G401.6 (cell line): ENCODE data around the gene TBC1D24.

Source experiments
- FAIRE-seq: peaks from 2 replicates; lab custom pipeline; 2012; peaks lifted over from hg19 to GRCh38; lab: Jason Lieb, UNC

The TBC1D24 gene

DNA sequence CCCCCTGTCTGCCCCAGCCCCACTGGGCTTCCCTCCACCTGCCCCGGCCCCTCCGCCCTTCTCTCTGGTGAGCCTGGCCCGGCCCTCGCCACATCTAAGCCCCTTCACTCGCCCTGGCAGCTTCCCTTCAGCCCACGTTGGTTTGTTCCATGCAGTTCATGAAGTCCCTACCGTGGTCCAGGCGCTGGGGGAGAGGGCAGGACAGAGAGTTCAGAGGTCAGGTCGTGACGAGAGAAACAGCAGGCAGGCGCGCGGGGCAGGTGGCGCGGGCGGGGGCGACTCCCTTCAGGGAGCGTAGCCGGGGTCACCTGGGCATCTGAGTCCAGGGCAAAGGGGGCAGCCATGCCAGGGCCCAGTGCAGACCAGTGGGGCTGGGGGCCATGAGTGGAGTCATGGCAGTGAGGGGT, 23.9 kb upstream of the TBC1D24 start:
- no peak for FAIRE-seq

DNA sequence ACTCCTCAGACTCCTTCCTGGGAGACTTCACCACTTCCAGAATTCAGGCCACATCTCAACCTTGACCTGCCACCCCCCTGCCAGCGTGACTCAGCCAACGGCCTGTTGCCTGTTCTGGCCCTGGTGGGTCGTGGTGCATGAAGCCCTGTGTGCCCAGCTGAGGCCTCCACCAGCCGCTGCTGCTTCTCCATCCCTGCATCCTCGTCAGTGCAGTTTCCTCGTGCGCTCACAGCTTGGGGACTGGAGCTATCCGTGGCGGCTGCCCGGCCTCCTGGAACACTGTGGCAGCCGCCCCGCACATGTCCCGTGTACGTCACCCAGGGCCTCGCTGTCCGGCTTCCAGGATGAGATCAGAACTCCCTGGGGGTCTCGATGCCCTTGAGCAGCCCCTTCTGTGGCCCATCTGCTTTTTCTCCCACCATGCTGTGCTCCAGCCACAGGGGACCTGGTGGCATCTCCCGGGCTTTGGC, 23.0 kb upstream of the TBC1D24 start:
- FAIRE-seq, result no peak

DNA sequence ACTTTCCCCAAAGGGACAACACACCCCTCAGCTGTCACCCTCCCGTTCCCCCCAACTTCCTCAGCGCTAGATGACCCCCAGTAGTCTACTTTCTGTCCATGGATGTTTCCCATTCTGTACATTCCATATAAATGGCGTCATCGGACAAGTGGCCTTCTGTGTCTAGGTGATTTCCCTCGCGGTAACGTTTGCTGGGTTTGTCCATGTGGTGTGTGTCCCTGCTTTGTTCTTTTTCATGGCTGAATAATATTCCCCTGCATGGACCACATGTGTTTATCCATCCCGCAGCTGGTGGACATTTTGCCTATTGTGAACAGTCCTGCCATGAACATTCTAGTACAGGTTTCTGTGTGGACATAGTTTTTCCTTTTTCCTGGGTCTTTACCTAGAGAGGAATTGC, 22.3 kb upstream of the TBC1D24 start:
- no peak for FAIRE-seq

DNA sequence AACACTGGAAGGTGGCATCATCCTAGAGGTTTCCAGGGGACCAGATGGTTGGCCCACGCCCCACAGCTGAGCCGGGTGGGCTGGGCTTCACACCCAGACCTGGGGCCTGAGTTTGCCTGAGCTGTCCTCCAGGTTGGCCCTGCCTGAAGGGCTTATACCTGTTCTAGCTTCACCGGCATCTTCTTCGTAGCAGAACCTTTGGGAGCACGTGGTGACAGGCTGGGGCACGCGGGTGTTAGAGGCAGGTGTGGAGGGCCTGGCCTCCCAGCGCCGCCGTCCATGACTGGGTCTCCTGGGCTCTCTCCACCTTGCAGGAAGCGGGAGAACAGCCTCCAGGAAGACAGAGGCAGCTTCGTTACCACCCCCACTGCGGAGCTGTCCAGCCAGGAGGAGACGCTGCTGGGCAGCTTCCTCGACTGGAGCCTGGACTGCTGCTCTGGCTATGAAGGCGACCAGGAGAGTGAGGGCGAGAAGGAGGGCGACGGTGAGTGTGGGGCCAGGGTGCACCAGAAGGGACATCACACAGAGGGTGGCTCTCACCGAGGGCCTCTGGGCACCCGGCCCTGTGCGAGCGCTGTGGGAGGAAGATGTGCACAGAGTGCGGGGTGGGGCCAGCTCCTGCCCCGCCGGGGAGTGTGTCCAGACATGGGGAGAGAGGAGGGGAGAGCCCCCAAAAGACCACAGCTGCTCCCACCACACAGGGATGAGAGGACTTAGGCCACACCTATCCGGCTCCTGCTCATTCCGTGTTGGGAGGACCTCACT, 19.7 kb upstream of the TBC1D24 start:
- no peak for FAIRE-seq

DNA sequence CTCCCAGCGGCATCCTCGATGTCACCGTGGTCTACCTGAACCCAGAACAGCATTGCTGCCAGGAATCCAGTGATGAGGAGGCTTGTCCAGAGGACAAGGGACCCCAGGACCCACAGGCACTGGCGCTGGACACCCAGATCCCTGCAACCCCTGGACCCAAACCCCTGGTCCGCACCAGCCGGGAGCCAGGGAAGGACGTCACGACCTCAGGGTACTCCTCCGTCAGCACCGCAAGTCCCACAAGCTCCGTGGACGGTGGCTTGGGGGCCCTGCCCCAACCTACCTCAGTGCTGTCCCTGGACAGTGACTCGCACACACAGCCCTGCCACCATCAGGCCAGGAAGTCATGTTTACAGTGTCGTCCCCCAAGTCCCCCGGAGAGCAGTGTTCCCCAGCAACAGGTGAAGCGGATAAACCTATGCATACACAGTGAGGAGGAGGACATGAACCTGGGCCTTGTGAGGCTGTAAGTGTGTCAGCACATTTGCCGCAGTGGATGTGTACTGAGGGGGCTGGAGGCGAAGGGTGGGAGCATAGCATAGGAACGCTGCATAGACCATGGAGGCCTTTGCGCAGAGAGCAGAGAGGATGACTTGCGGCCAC, 18.3 kb upstream of the TBC1D24 start:
- no peak for FAIRE-seq

DNA sequence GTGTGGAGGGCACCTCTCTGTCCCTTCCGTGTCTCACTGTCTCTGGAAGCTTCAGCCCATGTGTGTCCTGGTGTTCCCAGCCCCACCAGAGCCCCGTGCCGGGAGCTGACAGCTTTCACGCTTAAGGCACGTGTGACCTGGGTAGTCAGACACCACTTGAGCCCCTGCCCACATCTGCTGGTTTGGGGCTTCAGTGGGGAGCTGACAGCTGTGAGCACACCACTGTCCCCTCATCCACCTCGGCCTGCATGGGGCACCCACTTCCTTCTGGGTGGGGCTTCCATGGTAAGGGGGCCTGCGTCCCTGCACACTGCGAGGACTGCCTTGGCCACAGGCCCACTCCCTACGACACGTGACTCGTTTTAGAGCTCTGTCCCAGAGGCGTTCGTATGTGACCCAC, 17.7 kb upstream of the TBC1D24 start:
- FAIRE-seq, result no peak

DNA sequence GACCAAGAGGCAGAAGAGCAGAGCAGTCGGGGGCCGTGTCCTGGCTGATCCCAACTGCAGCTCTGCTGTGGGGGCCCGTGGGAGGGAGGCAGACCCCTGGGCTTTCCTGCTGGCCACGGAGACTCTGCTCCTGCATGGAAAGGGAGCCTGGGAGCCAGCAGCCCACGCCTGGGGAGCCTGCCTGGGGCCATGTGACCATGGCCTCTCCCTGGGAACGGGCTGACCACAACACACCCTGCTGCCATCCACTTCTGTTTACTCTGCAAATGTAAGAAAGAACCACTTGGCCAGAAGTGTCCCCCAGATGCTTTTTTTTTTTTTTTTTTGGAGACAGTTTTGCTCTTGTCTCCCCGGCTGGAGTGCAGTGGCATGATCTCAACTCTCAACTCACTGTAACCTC, 17.0 kb upstream of the TBC1D24 start:
- no peak for FAIRE-seq

DNA sequence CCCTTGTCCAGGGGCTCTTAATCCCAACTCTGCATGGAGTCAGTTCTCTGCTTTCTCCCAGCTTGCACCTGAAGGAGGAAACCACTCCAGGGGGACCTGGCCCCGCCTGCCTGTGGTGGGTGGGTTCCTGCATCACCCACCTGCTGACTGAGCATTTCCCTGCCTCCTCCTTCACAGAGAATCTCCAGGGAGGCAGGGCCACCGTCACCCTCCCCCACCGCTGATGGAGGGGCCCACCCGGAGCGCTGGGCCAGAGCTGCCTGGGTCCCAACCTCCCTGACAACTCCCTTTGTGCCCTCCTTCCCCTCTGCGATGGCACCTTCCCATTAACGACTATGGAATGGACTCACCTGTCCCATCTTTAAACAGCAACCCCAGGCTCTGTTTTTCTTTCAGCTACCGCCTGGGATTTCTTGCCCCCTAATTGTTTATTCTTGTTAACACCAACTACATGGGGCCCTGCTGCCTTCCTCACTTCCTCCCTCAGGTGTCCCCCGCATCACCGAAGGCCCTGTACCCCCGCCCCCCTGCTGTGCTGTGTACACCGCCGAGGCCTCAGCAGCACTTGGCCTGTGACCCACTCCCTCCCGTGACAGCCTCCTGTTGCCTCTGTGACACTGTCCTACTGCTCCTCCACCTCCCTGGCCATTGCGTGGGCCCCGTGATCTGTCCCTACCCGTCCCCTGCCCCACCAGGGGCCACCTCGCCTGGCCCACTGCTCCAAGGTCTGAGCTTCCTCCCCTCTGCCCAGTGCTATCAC, 15.9 kb upstream of the TBC1D24 start:
- no peak for FAIRE-seq

DNA sequence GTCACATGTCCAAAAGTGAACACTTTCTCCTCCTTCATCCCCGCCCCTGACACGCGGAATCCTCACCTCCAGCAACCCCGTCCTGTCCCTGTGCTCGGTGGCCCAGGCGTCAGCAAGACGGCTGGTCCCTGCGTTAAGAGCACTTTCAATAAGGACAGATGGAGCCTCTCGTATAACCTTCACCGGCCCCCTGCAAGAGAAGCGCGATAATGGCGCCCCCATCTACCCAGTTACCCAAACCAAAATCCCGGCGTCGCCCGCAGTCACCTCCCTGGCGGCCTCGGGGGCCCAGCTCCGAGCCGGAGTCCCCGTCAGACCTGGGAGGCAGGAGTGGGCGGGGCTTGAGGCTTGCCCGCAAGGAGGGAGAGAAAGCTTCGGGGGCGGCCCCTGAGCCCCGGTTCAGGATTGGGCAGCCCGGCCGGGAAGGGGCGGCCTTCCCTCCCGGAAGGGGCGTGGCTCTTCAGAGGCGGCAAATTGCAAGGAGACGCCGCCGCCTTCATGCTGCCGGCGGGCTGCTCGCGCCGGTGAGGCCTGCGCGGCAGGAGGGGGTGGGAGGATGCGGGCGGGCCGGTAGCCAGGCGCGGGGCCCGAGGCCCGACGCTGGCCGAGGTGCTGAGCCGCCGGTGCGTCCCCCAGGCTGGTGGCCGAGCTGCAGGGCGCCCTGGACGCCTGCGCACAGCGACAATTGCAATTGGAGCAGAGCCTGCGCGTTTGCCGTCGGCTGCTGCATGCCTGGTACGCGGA, 15.1 kb upstream of the TBC1D24 start, which contains the start of gene TEDC2:
TSS of gene TEDC2 (plus strand) at position 463 of the 744 bp plus-strand sequence. CDS start at position 499, 36 bp downstream.
- peak; percentile 96 for FAIRE-seq

DNA sequence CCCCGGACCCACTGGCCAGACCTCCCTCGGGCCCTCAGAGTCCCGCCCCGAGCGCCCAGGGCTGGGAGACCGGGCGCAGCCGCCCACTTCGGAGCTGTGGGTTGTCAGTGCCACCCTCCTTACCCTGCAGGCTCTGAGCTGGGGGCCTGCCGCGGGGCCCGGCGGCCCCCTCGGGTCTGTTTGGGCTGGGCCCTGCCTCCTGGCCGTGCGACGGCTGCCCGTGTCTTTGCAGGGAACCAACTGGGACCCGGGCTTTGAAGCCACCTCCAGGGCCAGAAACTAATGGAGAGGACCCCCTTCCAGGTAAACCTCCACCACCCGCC, 14.6 kb upstream of the TBC1D24 start:
- FAIRE-seq, result no peak

DNA sequence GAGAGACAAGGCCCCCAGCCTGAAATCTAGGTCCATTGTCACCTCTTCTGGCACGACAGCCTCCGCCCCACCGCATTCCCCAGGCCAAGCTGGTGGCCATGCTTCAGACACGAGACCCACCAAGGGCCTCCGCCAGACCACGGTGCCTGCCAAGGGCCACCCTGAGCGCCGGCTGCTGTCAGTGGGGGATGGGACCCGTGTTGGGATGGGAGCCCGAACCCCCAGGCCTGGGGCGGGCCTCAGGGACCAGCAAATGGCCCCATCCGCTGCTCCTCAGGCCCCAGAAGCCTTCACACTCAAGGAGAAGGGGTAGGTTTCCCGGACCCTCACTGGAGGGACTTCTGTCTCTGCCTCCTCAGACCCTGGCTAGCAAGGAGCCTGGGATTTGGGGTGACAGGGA, 14.0 kb upstream of the TBC1D24 start:
- FAIRE-seq, result no peak

DNA sequence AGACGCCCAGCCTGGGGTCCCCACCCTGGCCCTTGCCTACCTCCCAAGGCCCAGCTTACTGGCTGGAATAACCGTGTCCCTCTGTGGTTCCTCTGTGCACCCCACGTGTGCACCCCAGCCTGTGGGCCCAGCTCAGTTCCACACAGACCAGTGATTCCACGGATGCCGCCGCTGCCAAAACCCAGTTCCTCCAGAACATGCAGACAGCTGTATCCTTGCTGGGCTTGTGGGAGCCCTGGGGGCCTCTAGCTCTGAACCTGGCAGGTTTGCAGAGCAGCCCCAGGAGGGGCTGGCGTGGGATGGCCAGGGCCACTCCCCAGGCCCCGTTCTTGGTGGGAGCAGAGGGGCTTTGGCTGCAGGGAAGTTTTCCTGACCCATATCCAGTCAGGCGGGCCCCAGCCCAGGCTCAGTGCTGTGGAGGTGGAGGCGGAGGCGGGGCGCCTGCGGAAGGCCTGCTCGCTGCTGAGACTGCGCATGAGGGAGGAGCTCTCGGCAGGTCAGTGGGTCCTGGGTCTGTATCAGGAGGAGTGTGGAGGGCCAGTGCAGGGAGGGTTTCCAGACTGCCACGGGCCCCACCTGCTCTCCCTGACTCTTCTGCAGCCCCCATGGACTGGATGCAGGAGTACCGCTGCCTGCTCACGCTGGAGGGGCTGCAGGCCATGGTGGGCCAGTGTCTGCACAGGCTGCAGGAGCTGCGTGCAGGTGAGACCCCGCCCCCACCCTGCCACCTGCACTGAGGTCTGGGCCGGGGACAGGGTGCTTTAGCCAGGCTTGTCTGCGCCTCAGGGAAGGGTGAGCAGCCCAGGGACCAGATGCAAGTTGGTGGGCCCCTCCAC, 12.7 kb upstream of the TBC1D24 start:
- FAIRE-seq, result no peak

DNA sequence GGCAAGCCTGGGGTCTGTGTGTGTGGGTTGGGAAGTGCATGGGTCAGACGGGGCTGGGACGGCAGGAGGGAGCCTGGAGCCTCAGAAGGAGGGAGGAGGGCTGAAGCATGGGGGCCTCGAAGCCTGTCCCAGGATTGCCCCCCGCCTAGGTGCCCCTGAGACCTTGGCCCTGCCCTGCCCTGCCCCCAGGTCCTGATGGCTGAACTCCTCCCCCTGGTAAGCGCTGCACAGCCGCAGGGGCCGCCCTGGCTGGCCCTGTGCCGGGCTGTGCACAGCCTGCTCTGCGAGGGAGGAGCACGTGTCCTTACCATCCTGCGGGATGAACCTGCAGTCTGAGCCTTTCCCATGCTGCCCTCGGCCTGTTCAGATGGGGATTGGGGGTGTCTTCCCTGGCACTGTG, 10.6 kb upstream of the TBC1D24 start:
- no peak for FAIRE-seq

DNA sequence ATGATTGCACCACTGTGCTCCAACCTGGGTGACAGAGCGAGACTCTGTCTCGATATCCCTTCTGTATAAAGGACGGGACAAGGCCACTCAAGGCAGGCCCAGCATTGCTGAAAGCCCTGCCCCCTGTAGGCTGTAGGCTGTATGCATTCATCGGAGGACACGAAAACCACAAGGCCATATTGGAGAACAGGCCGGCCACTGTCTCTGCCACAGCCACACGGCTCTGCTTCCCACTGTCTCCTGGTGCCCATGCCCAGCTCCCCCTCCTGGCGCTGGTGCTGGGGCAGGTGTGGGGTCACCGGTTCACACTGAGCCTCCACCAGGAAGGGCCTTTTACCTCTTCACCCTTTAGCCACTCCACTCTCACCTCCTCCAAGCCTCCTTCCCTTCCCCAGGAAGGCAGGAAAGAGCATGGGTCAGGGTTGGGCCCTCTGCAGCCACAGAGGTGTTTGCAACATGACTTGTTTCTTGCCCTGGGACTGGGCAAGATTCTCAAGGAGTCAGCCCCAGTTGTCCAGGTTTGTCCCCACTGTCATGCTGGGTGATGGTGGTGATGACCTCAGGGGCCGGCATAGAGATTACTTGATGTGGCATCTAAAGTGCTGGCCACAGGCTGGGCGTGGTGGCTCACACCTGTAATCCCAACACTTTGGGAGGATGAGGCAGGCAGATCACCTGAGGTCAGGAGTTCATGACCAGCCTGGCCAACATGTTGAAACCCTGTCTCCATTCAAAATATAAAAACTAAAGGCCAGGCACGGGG, 9.1 kb upstream of the TBC1D24 start:
- no peak for FAIRE-seq

DNA sequence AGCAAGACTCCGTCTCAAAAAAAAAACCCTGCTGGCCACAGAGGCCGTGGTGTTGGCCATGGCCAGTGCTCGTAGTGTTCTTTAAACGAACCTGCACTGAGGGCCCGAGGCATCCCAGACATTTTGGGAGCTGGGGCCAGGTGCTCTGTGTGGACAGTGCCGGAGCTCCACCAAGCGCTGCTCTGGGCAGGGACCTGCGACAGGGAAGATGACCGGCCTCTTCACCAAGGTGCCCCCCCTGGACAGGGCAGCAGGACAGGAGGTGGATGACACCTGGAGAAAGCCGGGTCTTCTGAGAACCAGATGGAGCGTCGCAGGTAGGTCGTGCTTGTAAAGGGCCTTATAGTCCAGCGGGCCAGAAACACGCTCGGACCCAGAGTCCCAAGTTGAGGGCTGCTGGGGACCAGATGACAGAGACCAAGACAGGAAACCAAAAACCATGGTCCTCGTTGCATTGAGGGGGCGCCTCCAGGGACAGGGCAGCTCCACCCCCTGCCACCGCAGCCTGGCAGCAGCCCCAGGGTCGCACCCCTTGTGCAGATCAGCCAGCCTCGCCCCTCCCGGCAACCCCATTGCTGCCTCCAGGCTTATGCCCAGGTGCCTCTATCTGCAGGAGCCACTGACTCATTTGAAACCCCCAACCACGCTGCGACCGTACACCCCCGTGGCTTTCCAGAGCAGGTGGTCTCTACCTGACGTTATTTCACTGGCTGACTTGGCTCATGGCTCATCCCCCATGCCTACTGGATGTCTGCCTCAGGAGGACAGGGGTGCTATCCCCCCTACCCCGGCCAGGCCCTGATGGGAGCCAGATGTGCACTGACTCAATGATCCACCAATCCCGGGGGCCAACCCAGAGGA, 8.0 kb upstream of the TBC1D24 start:
- no peak for FAIRE-seq

DNA sequence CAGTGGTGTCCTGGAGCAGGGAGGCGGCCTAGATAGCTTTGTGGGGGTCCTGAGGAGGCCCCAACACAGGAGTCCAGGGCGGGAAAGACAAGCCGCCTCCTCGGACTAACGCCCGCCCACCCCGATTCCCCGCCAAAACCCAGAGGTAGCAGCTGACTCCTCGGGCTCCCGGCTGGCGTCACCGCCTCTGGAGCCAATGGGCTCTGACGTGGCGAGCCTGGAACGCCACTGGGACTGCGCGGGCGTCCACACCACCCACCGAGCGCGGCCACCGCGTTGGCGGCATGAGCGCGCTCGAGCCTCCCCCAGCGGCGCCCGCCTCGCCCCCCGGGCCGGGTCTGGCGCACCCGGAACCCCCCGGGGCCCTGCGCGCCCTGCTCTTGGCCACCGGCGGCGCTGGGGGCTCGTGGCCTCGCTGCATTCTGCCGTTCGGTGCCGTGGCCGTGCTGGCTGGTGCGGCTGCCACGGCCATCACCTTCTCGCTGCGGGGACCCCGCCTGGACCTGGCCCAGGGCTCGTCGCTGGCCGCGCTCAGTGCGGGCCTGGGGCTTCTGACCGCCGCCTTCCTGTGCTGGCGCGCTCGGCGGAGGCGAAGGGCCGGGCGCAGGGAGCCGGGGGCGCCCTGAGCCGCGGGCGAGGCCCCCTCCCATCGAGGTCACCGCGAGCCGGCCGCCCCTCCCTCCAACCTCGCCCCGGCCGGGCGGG, 7.2 kb upstream of the TBC1D24 start:
- no peak for FAIRE-seq

DNA sequence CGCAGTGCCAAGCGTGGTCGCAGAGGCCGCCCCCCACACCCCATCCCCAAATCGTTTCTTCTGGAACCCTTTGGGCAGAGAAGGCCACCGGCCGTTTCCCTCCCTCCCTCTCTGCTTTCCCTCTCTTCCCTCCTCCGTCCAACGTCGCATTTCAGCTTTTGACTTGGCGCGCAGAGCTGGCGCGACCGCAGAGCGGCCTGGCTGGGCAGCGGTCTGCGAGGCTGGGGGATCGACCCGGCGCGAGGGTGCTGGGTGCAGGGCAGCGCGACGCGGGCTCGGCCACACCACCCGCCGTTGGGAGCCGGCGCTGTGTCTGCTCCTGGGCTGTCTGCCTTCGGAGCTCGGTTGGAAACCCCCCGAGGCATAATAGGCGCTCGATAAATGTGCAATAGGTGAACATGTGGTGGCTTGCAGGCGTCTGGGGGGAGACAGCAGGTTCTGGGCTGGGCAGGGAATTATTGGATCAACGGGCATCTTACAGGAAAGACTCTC, 6.6 kb upstream of the TBC1D24 start:
- no peak for FAIRE-seq

DNA sequence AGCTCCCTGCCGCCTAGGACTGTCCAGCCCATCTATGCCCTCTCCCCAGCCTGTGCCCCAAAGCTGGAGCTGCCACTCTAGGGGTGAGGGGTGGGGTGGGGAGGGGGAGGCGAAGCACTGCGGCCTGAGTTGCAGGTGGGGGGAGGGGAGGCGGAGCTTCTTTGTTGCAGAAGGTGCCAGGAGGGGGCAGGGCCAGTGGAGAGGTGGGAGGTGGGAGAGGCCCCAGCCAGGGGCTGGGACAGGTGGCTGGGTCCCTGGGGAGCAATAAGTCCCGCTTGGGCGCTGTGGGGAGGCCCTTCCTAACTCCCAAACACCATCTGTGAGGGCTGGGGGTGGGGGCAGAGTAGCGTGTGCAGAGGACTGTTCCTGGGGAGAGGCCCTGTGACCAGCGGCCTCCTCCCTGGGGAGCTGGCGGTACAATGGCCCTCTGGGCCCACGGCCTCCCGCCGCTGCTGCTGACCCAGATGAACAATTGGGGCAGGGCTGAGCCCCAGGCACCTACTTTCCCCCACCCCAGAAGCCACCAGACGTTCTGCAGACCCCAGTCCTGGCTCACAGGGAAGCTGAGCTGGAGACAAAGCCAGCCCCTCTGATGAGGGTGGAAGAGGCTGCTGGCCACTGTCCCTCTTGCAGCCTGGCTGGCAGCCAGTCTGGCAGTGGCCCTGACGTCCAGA, 6.1 kb upstream of the TBC1D24 start:
- FAIRE-seq, result no peak
